ENCODE data around the gene KRTAP13-1.
A peak's percentile ranks its signal among the peaks of the same experiment; 100 is the strongest.

KRTAP13-1 gene, protein sequence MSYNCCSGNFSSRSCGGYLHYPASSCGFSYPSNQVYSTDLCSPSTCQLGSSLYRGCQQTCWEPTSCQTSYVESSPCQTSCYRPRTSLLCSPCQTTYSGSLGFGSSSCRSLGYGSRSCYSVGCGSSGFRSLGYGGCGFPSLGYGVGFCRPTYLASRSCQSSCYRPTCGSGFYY

DNA sequence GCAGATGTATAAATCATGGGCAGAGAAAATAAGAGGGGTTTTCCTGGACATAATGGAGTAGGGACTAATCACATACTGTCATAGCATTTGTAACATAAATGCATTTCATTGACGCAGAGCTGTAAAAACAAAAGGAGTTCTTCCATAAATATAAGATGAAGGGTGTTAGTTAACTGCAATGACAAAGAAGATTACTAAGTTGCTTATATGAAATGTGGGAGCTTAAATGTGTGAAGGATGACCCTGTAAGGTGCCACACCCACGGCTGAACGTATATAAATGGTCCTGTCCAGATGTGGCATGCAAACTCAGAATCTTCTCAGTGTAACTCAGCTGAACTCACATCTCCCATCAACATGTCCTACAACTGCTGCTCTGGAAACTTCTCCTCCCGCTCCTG is at the start of gene KRTAP13-1:
Gene KRTAP13-1 (plus strand): TSS at position 301 of the 400 bp plus-strand sequence. CDS start 56 bp downstream, at position 357.
- no peak for DNase-seq

DNA sequence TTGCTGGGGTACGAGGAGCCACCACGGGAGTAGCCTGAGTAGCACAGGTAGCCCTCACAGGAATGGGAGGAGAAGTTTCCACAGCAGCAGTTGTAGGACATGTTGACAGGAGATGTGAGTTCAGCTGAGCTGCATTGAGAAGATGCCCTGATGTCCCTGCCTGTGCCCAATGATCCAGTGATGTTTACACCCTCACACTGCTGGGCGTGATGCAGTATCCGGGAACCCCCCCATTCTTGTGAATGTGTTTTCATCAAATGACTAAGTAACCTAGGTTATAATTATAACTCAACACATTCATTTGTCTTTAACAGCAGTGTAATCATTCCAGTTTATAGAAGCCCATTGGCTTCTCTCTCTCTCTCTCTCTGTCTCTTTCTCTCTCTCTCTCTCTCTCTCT is 47.3 kb upstream of the KRTAP13-1 start, which contains the start of gene KRTAP23-1:
Gene KRTAP23-1 (minus strand): TSS at position 101 of the 400 bp plus-strand sequence. CDS start 0 bp downstream, at position 101.
- no peak for DNase-seq

DNA sequence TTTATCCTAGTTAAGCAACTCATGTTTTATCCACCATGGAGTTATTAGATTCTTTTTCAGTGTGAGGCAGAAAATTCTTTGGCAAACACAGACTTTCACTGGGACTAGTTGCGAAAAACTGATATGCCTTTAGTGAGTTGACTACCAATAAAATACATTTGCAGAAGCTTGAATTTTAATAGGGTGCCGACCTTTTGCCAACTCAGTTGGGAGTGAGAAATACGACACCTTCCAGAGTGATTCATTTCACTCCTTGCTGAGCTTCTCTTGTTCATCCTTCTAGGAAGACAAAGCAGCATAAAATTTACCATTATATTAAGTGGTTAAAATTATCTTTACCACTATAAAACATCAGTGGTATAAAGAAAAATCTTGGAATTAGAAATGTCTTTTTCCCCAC is 46.3 kb upstream of the KRTAP13-1 start:
- no peak for DNase-seq

DNA sequence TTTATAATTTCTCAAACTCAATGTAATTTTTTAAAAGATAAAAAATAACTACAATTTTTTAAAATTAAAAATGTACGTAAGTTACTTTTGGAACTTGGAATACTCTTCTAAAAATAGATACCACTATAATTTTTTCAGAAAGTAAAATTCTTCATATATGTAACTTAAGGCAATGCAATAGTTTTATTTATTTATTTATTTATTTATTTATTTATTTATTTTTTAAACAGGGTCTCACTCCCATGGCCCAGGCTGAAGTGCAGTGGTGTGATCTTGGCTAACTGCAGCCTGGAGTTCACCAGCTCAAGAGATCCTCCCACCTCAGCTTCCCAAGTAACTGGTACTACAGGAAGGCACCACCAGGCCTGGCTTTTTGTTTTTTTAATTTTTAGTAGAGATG is 44.3 kb upstream of the KRTAP13-1 start:
- DNase-seq, result no peak

DNA sequence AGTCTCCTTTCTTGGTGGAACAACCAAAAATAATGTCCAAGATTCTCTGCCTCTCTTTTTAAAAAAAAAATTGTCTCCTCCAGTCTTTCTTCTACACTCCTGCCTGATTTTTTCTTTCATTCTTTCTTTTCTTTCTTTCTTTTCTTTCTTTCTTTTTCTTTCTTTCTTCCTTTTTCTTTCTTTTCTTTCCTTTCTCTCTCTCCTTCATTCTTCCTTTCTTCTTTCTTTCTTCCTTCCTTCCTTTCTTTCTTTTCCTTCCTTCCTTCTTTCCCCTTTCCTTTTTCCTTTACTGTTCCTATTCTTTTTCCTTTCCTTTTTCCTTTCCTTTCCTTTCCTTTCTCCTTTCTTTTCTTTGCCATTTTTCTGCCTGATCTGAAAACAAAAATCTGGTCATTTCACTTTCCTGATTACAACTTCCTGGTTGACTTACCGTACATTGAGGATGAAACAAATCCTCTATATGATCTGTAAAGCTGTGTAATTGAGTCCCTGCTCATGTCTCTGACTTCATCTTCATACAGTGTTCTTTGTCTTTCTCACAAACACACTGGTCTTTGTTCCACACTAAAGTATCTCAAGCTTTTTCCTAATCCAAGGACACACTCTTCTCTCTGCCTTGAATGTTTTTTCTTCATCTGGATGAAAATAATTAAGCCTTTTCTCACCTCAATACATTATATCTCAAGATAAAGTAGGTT is 41.4 kb upstream of the KRTAP13-1 start:
- DNase-seq, result no peak

DNA sequence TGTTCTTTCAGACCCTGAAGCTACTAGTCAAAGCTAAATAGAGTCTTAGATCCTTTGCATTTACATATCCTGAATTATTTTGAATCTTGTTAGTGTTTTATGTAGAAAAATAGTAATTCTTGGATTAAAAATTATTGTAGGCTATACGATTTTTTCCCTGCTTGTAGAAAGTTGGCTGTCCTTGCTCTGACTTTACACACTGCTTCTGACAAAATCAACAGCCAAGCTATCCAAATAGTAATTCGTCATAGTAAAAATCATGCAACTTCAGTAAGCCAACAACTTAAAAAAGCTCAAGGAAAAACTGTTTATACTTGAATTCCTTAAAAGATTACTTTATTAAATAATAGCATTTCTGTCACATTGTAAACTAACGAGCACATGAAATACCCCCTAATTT is 39.9 kb upstream of the KRTAP13-1 start:
- DNase-seq, result no peak

DNA sequence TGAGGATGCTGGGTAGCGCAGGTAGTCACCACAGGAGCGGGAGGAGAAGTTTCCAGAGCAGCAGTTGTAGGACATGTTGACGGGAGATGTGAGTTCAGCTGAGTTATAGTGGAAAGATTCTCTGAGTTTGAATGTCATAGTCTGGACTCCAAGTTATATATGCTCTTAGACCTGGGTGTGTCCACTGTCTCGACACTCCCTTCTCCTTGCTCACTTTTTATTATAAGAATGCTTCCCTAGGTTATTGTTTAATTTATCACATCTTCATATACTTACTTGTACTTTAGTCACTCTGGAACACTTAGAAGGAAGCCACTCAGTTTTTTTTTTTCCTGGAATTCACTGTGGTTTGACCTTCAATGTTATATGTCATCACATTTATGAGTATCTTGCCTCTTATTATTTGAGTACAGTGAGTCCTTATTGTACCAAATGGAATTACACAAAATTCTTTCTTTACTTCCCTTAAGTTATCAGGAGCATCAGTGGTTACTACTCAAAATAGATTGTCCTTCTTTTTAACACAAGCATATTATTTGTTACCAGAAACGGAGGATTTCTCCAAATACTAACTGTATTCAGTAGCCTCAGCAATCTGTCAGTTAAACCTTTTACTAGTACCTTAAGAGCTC is 23.6 kb upstream of the KRTAP13-1 start, which contains the start of gene KRTAP13-2:
Gene KRTAP13-2 (minus strand): TSS at position 133 of the 632 bp plus-strand sequence. CDS start 58 bp downstream, at position 75.
- no peak for DNase-seq

DNA sequence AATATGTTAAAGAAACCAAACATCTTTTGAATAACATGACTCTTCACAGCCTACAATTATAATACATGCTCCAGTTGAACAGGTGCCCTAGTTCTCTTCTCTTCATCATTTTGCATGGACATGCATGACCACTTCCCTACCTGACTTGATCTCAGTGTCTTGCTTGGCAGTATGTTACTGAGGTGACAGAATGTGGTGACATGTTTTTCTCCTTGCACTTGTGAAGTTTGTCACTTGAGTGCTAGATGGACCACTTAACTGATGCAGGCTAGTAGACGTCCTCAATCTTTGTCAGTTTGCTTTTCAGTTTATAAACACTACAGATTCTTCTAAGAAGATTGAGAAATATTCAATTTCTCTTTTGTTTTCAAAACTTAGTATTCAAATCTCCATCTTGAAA is 13.6 kb upstream of the KRTAP13-1 start:
- DNase-seq, result no peak

DNA sequence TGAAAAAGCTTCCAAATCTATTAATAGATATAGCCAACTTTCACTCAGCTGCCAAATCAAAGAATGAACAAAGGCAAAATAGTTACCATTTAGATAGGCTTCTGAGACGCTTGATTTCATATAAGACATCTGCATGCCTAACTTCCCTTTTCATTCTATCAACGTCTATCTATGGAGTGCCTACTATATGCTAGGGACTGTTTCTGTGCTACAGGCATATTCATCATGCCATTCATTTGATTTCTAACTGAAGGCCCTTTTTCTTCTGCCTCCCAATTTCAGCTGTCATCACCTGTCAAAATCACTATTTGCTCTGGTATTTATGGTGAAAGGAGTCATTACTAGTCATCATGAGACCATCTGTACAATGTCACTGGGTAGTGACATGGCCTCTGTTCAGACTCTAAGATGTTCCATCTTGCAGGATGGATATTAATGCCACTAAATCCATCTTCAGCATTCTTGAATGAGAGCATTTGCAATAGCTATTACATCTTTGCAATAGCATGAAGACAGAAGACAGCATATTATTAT is 4.3 kb upstream of the KRTAP13-1 start:
- DNase-seq, result no peak

DNA sequence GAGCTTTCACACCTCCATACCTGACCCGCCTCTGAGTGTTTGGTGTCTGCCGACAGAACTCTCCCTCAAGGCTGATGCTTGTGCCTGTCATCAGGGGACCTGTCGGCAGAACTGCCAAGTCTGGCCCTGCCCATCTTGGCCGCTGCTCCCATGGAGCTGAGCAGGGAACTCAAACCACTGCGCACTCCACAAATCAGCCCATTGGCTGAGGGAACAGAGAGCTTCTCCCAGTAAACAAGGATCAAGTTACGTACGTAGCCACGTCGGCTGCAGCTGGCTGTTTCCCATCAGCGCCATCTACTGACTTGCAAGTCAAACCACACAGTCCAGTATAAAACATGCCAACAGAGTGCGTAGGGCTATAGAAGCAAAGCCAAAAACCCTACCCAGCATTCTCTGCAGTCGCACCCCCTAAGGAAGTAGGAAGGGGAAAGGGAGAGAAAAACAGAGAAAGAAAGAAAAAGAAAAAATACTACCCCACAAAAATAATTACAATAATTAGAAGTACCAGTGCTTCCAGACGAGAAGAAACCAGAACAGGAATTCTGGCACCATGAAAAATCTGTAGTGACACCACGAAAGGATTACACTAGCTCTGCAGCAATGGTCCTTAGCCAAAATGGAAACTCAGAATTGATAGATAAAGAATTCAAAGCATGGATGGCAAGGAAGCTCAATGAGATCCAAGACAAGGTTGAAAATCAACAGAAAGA is 13.1 kb downstream of the KRTAP13-1 start:
- DNase-seq, result peak; percentile 98

DNA sequence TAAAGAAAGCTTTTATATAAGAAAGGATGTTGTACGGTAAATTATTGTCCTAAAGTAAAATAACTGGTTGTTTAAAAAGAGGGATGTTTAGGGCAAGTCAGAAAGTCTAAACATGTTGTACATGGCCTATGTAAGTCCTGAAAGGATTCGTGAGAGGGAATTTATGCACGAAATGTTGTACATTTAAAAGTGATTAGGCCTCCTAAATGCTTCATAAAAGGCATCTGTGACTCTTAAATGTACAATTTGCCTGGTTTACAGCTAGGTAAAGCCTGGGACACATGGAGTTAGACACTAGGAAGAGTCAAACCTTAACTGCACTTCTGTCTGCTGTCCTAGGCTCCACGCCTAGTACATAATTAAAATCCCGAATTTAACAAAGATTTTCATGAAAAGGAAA is 20.2 kb downstream of the KRTAP13-1 start:
- DNase-seq, result no peak

DNA sequence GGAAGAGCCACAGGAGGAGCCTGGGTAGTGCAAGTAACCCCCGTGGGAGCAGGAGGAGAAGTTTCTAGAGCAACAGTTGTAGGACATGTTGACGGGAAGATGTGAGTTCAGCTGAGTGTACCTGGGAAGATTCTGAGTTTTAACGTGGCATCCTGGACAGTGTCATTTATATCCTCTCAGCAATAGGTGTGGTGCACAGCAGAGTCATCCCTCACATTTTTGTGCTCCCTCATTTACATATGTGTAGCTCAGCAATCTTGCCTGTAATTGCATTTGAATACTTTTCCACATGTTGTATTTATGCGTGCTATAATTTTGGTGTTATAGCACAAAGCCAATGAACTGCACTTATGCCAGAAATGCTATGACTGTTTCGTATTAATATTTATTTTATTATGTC is 30.0 kb downstream of the KRTAP13-1 start, which contains the start of gene KRTAP13-3:
Gene KRTAP13-3 (minus strand): TSS at position 101 of the 400 bp plus-strand sequence. CDS start 14 bp downstream, at position 87.
- no peak for DNase-seq

DNA sequence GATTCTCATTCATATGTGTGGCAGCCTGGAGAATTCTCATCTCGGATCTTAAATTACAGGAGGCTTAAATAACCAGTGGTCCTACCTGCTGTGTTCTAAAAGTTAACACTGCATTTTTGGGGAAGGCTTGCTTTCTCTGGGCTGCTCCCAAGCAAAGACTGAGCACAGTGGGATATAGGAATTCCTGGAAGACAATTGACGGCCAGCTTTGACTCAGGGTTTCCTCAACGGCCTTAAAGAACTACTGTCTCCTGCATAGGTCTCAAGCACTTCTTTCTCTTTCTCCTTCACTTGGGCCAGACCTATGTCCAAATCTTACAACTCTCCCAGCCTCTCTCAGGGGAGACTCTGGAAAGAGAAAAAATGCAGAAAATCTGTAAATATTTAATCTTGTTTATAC is 30.9 kb downstream of the KRTAP13-1 start:
- no peak for DNase-seq

DNA sequence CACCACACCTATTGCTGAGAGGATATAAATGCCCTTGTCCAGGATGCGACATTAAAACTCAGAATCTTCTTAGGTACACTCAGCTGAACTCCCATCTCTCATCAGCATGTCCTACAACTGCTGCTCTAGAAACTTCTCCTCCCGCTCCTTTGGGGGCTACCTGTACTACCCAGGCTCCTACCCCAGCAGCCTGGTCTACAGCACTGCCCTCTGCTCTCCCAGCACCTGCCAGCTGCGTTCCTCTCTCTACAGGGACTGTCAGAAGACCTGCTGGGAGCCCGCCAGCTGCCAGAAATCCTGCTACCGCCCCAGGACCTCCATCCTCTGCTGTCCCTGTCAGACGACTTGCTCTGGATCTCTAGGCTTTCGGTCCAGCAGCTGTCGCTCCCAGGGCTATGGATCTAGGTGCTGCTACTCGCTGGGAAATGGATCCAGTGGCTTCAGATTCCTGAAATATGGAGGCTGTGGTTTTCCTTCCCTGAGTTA is 34.4 kb downstream of the KRTAP13-1 start, which contains the start of gene KRTAP13-4:
Gene KRTAP13-4 (plus strand): TSS at position 51 of the 486 bp plus-strand sequence. CDS start 56 bp downstream, at position 107.
- no peak for DNase-seq

DNA sequence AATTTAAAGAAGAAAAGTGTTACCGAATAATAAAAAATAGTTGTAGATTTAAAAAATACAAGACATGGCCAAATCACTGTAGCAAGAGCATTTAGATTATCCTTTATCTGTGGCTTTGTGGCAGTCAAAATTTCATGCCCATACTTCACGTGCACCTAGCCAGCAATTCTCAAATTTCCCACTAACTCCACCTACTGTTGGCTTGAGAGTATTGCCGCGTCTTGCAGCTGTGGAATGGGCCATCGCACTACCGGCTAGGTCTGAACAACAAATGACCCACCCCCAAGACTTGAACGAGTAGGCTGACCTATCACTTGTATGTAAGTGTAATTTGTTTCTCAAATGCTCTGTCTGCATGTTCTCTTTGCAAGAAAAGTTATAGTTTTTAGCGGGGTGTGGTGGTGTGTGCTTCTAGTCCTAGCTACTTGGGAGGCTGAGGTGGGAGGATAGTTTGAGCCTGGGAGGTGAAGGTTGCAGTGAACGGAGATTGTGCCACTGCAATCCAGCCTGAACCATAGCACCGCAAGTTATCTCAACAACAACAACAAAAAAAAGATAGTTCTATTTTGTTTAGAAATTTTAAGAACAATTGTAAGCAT is 38.3 kb downstream of the KRTAP13-1 start:
- peak; percentile 28 for DNase-seq

DNA sequence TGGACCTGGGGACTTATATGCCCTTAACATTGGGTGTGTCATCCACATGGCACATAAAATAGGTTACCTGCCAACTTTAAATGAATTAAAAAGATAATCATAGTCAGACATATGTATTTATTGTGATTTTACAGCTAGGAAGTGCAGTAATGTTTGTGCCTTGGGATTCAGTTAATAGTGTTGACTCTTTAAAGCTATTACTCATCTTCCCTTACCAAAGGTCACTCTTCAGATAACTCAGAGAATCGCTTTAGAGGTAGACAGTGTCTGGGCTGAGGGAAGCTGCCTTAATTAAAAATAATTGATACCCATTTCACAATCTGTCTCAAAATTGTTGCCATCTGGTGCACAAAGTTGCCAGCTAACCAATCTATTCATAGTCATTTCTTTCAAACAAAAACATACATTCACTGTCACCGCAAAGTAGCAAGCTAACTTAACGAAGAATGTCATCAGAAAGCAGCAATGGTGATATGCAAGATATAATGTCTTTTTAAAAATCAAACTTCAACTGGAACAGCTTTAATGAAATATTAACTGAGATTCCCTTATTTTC is 41.3 kb downstream of the KRTAP13-1 start:
- no peak for DNase-seq

DNA sequence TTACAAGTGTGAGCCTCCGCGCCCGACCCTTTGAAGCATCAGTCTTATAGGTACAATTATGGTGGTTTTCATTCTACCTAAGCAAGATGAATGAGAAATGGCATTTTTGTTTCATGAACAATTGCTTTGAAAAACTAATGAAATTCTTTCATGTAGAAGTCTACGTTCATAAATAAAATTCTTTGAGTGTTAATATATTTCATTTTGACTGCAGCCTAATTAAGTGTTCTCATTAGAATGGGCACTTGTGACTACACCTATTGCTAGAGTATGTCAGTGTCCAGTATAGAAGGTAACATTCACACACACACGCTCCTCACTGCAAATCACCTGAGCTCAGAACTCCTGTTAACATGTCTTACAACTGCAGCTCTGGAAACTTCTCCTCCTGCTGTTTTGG is 44.1 kb downstream of the KRTAP13-1 start, which contains the start of gene KRTAP15-1:
Gene KRTAP15-1 (plus strand): TSS at position 301 of the 400 bp plus-strand sequence. CDS start 53 bp downstream, at position 354.
- no peak for DNase-seq

DNA sequence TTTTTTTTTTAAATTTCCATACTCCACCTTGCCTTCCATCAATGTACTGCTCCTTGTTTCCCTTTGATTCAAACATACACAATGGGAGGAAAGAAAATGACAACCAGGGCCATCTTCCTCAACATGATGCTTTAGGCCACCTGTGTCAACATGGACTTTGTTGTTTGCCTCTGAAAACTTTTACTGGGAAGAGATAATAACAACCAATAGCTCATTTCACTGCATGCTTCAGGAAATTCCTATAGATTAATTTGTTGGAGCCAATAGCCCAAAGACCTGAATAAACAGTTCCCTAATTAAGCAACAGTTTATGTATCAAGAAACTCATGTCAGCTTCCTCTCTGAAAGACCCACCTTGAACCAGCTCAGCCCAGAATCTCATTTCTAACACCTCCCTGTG is 47.4 kb downstream of the KRTAP13-1 start:
- no peak for DNase-seq

DNA sequence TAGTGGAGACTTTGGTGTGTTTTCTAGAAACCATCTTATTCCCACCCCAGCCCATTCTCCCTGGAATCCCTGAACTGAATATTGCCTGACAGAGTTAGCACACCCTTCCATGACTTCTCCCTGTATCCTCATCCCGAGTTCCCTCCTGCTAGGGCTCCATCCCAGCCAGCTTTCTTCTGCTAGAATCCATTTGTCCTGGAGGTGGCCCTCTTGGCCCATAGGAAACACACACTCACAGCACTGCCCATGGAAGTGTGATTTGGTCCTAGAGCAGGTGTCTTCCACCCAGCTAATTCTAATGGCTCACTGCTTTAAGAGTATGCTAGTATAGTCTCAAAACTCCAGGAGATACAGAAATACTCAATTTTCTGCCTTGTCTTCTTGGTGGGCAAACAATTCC is 48.4 kb downstream of the KRTAP13-1 start:
- no peak for DNase-seq
